C4-2B (cell line): Measurements from ENCODE around the gene RRAD.

ENCODE experiments used
- CTCF ChIP-seq: fragments of 450-650 bp; conservative IDR thresholded peaks from 2 replicates; pipeline ENCODE4 v1.5.1; 2017; ENCODE audit warnings: mild to moderate bottlenecking
- ZFX ChIP-seq: fragments of 450-650 bp; IDR thresholded peaks from 2 replicates; pipeline ENCODE4 v1.6.1; 2017

- TF ChIP-seq CTCF (no peak), ZFX (no peak)
Measured at GRCh38 chr16:66889622-66890021, 35.7 kb downstream of the RRAD start.
